ENCODE results near the gene ZNF521.

DNA sequence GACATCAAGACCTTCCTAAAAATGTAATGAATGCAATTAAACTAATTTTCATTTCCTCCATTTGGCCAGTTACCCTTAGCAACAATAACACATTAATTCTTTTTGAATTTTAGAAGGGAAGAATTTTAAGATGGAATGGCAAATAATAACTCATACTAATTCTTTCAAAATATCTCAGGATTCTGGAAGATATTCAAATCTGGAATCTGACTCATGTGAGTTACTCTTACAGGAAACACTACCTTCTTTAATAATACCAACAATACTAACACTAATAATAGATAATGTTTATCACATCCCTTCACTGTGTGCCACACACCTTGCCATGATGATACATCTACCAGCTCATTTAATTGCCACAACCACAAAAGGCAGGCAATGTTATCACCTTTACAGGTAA, 46.4 kb downstream of the ZNF521 start:
- no peak for TF ChIP-seq POLR2A (IDR thresholded peaks at IDR 0.05)
- TF ChIP-seq, protein P1, sequence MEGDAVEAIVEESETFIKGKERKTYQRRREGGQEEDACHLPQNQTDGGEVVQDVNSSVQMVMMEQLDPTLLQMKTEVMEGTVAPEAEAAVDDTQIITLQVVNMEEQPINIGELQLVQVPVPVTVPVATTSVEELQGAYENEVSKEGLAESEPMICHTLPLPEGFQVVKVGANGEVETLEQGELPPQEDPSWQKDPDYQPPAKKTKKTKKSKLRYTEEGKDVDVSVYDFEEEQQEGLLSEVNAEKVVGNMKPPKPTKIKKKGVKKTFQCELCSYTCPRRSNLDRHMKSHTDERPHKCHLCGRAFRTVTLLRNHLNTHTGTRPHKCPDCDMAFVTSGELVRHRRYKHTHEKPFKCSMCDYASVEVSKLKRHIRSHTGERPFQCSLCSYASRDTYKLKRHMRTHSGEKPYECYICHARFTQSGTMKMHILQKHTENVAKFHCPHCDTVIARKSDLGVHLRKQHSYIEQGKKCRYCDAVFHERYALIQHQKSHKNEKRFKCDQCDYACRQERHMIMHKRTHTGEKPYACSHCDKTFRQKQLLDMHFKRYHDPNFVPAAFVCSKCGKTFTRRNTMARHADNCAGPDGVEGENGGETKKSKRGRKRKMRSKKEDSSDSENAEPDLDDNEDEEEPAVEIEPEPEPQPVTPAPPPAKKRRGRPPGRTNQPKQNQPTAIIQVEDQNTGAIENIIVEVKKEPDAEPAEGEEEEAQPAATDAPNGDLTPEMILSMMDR (IDR thresholded peaks at IDR 0.05), result no peak
- TF ChIP-seq POLR2AphosphoS5 (IDR thresholded peaks at IDR 0.05), result no peak

Measured in upper lobe of left lung (tissue), 4 donors.